Thoracic aorta endothelial cell (primary cell): ENCODE results near the gene GSTM2. TPM values are rescaled to one million over a fixed set of nuclear protein-coding genes. Genes with fewer than 3 reads are reported as not detected.

Experiments used
- total RNA-seq: library from RNA; depleted of rRNA; stranded (reverse); fragments of >200 nt; gene quantifications from 2 replicates; pipeline ENCODE4 v1.2.3, GENCODE V29; 2012

Gene GSTM2
- total RNA-seq: 4.2 and 4.7 TPM in 2 replicates

DNA sequence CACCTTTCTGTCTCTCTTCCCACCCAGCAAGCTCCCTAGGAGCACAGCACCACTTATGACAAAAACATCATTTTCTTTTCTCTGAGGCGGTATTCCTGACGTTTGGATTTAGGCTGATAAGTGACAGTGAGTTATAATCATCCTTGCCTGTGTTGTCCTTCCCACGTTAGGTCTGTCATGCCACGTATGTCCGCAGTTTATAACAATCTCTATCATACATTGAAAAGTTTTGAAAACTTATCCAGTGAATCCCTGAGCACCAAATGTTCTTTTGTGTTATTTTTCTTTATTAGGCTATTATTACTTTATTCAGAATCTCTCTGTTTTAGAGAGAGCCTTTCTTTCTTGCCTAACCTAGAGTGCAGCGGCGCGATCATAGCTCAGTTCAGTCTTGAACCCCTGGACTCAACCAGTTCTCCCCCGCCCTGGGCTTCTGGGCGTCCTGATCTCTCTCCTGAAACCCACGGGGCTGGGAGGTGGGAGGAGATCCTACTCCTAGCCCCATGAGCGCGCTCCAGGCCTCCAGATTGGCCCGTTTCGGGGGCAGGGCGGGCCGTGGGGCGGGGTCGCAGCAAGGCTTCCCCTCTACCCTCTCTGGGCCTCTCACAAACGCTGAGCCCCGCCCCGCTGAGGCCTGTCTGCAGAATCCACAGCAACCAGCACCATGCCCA is at the start of gene GSTM2:
Gene GSTM2, plus strand, starts transcription at position 606 of the 671 bp plus-strand sequence. Its CDS starts 59 bp downstream, at position 665.

GRCh38 chr1:109619576-109620400 is 48.1 kb upstream of the GSTM2 start, which contains the start of the genes AMPD2 and GNAT2:
AMPD2 (plus strand) TSS chr1:109619837; CDS start chr1:109621176, 1,339 bp downstream.
GNAT2 (minus strand) TSS chr1:109619616; CDS start chr1:109612870, 6,746 bp downstream.

GRCh38 chr1:109655615-109656519 is 12.0 kb upstream of the GSTM2 start, which contains the start of gene GSTM4:
GSTM4 (plus strand) TSS chr1:109656099; CDS start chr1:109656390, 291 bp downstream.

GRCh38 chr1:109687641-109688499 is 20.0 kb downstream of the GSTM2 start, which contains the start of gene GSTM1:
GSTM1 (plus strand) TSS chr1:109687817; CDS start chr1:109687874, 57 bp downstream.

GRCh38 chr1:109711593-109712320 is 43.9 kb downstream of the GSTM2 start, which contains the start of gene GSTM5:
GSTM5 (plus strand) TSS chr1:109712251; CDS start chr1:109712313, 62 bp downstream.

Other genes starting within 250 kb of the GSTM2 start
- 61.8 and 86.4 TPM in 2 replicates for gene PSMA5, start 241.6 kb upstream of the GSTM2 start, total RNA-seq
- gene SYPL2, start 201.5 kb upstream of the GSTM2 start, total RNA-seq: under 0.01 TPM in 1 of 2 replicates, not detected in the other
- gene ATXN7L2, start 184.2 kb upstream of the GSTM2 start, total RNA-seq: 2.8 and 2.9 TPM in 2 replicates
- 4.2 and 5.5 TPM in 2 replicates for gene CYB561D1, start 174.0 kb upstream of the GSTM2 start, total RNA-seq
- 0.79 and 0.80 TPM in 2 replicates for gene AMIGO1, start 158.3 kb upstream of the GSTM2 start, total RNA-seq
- under 0.01 TPM in 1 of 2 replicates, not detected in the other for gene GPR61, start 128.2 kb upstream of the GSTM2 start, total RNA-seq
- gene GNAI3, start 119.4 kb upstream of the GSTM2 start, total RNA-seq: 26.0 and 27.1 TPM in 2 replicates
- 0.13 and 0.22 TPM in 2 replicates for gene GNAT2, start 48.4 kb upstream of the GSTM2 start, total RNA-seq
- gene AMPD2, start 48.2 kb upstream of the GSTM2 start, total RNA-seq: 47.2 and 50.5 TPM in 2 replicates
- 4.0 and 4.2 TPM in 2 replicates for gene GSTM4, start 12.0 kb upstream of the GSTM2 start, total RNA-seq
- gene GSTM1, start 19.8 kb downstream of the GSTM2 start, total RNA-seq: 8.9 and 12.2 TPM in 2 replicates
- gene GSTM5, start 44.2 kb downstream of the GSTM2 start, total RNA-seq: 0.40 TPM in 1 of 2 replicates, not detected in the other
- gene GSTM3, start 73.0 kb downstream of the GSTM2 start, total RNA-seq: 22.7 and 43.5 TPM in 2 replicates
- gene EPS8L3, start 95.9 kb downstream of the GSTM2 start, total RNA-seq: not detected in 2 replicates
- gene CSF1, start 242.8 kb downstream of the GSTM2 start, total RNA-seq: 11.4 and 17.7 TPM in 2 replicates